HL-60 (cell line): ENCODE measurements around the gene MGAT5.

Experiments
- DNase-seq, 2 experiments: peaks; one replicate each; pipeline ENCODE4 v3.0.0-alpha.2; 2010 to 2020; ENCODE audit warnings: low read depth in 1 of 2, low spot score in 1 of 2
- H3K27ac ChIP-seq: fragments of 250-450 bp; sonication (Bioruptor Pico); replicated peaks from 2 replicates; pipeline ENCODE4 v1.5.1; 2020; ENCODE audit warnings: mild to moderate bottlenecking, moderate library complexity
- H3K27me3 ChIP-seq: fragments of 250-450 bp; sonication (Bioruptor Pico); 2 replicates; pipeline ENCODE4 v1.5.1; 2021; ENCODE audit warnings: mild to moderate bottlenecking, moderate library complexity; ENCODE audit not compliant: insufficient read depth, poor library complexity, severe bottlenecking
- H3K4me3 ChIP-seq: replicated peaks from 2 replicates; pipeline ENCODE4 v1.5.1; 2011; ENCODE audit warnings: mild to moderate bottlenecking, control low read depth, low read length; ENCODE audit not compliant: insufficient read depth
- CTCF ChIP-seq: IDR thresholded peaks from one replicate; pipeline ENCODE4 v1.5.1; 2011; ENCODE audit warnings: low read length, control low read depth, inconsistent platforms; ENCODE audit not compliant: insufficient read depth
- GABPA ChIP-seq: IDR thresholded peaks from 2 replicates; pipeline ENCODE4 v1.6.1; 2012; ENCODE audit warnings: low read depth
- POLR2AphosphoS5 ChIP-seq: IDR thresholded peaks from 2 replicates; pipeline ENCODE4 v1.6.1; 2012; ENCODE audit warnings: low read depth
- SPI1 ChIP-seq: IDR thresholded peaks from 2 replicates; pipeline ENCODE4 v1.6.1; 2012; ENCODE audit warnings: low read depth, mild to moderate bottlenecking, borderline replicate concordance
- TF ChIP-seq, protein P1 (sequence below): IDR thresholded peaks from 2 replicates; pipeline ENCODE4 v1.6.1; 2012; ENCODE audit warnings: low read depth; ENCODE audit not compliant: insufficient replicate concordance

Gene MGAT5

DNA sequence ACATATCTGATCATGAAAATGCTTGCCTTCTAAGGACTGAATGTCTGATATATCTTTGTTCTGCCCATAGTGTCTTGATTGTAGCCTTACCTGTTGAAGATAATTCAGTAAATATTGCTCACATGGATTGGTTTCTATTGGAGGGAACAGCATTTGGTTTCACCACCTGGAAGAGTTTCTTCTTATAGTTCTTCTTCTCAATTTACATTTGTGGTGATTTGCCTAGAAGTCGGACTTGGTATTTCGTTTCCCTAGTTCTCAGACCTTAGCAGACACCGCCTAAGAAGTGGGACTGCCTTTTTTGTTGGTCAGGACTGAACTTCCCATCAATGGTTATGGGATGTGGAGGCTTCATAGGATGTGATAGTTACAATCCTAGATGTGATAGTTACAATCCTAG lies 20.2 kb downstream of the MGAT5 start:
- DNase-seq: no peak
- H3K27ac ChIP-seq: no peak overlapping the region
- H3K4me3 ChIP-seq: no peak overlapping the region
- H3K27me3 ChIP-seq: no peaks in the 10 kb centered on the region
- TF ChIP-seq SPI1 (no peak), GABPA (no peak), POLR2AphosphoS5 (no peak), CTCF (no peak)
- TF ChIP-seq, protein P1, sequence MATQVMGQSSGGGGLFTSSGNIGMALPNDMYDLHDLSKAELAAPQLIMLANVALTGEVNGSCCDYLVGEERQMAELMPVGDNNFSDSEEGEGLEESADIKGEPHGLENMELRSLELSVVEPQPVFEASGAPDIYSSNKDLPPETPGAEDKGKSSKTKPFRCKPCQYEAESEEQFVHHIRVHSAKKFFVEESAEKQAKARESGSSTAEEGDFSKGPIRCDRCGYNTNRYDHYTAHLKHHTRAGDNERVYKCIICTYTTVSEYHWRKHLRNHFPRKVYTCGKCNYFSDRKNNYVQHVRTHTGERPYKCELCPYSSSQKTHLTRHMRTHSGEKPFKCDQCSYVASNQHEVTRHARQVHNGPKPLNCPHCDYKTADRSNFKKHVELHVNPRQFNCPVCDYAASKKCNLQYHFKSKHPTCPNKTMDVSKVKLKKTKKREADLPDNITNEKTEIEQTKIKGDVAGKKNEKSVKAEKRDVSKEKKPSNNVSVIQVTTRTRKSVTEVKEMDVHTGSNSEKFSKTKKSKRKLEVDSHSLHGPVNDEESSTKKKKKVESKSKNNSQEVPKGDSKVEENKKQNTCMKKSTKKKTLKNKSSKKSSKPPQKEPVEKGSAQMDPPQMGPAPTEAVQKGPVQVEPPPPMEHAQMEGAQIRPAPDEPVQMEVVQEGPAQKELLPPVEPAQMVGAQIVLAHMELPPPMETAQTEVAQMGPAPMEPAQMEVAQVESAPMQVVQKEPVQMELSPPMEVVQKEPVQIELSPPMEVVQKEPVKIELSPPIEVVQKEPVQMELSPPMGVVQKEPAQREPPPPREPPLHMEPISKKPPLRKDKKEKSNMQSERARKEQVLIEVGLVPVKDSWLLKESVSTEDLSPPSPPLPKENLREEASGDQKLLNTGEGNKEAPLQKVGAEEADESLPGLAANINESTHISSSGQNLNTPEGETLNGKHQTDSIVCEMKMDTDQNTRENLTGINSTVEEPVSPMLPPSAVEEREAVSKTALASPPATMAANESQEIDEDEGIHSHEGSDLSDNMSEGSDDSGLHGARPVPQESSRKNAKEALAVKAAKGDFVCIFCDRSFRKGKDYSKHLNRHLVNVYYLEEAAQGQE: no peak

GRCh38 chr2:134275058-134275862 lies 21.4 kb downstream of the MGAT5 start:
- no peak for TF ChIP-seq POLR2AphosphoS5
- TF ChIP-seq SPI1: peak; percentile 23; the same call in 1 of the 2 replicates
- DNase-seq: no peak
- Histone ChIP-seq H3K27me3 (no peaks in the 10 kb centered on the region), H3K27ac (no peak overlapping the region), H3K4me3 (no peak overlapping the region)

DNA sequence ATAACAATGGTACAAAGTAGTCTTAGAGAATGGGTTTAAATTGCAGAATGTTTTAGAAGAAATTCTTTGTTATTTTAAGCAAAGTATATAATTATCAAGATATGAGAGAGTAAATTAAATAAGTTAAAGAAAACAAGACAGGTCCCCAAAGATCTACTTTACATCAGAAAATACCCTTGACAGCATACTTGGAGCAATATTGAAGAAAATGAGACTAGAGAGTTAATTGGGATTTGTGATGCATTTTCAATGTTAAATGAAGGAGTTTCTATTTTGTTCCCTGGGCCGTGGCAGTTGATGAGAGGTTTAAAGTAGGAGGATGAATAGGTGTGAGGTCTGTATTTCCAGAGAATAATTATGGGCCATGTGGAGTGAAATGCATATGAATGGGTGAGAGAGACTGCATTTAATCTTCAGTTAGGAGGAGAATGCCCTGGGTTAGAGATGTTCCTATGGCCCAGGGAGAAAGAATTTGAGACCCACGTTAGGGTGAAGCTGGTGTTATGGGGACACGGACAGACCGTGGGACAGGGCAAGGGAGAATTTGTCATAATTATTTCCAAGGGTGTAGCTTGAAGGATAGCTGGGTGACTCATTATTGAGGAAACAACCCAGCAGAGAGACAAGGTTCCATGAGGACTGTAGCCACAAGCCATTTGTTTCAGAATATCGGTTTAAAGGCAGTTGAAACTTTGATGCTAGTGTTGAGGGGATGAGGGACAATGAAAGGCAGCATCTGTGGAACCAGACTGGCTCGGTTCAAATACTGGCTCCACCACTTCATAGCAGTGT lies 22.7 kb downstream of the MGAT5 start:
- Histone ChIP-seq H3K27ac (no peak overlapping the region), H3K4me3 (no peak overlapping the region), H3K27me3 (no peaks in the 10 kb centered on the region)
- no peak for DNase-seq
- TF ChIP-seq CTCF (no peak), GABPA (no peak), SPI1 (no peak), POLR2AphosphoS5 (no peak)
- TF ChIP-seq, protein P1: no peak

- TF ChIP-seq CTCF: no peak
- TF ChIP-seq, protein P1: no peak
- no peak for TF ChIP-seq POLR2AphosphoS5
- TF ChIP-seq GABPA: no peak
- no peaks in the 10 kb centered on the region for H3K27me3 ChIP-seq
- no peak overlapping the region for H3K4me3 ChIP-seq
- no peak for DNase-seq
- no peak overlapping the region for H3K27ac ChIP-seq
Measured at GRCh38 chr2:134277223-134277622, 23.4 kb downstream of the MGAT5 start.
